IMR-90 (cell line): ENCODE results near the gene ZNF423.

ENCODE experiments used
- BHLHE40 ChIP-seq: fragments of 150-350 bp; IDR thresholded peaks from 2 replicates; pipeline ENCODE4 v1.6.1; 2016; ENCODE audit warnings: mild to moderate bottlenecking, low read depth, low read length
- CEBPB ChIP-seq: IDR thresholded peaks from 2 replicates; pipeline ENCODE4 v1.6.1; 2012; ENCODE audit warnings: low read depth, low read length, improper control_type of control experiment
- CHD1 ChIP-seq: IDR thresholded peaks from 2 replicates; pipeline ENCODE4 v1.6.1; 2012; ENCODE audit warnings: low read depth, low read length, improper control_type of control experiment
- MAFK ChIP-seq: IDR thresholded peaks from 2 replicates; pipeline ENCODE4 v1.6.1; 2012; ENCODE audit warnings: low read depth, low read length, improper control_type of control experiment
- MAZ ChIP-seq: IDR thresholded peaks from 2 replicates; pipeline ENCODE4 v1.6.1; 2012; ENCODE audit warnings: low read depth, mild to moderate bottlenecking, low read length, improper control_type of control experiment, moderate library complexity, borderline replicate concordance
- MXI1 ChIP-seq: IDR thresholded peaks from 2 replicates; pipeline ENCODE4 v1.6.1; 2012; ENCODE audit warnings: low read depth, mild to moderate bottlenecking, low read length, moderate library complexity, borderline replicate concordance
- POLR2A ChIP-seq: IDR thresholded peaks from 2 replicates; pipeline ENCODE4 v1.6.1; 2012; ENCODE audit warnings: mild to moderate bottlenecking, low read depth, low read length
- RAD21 ChIP-seq: IDR thresholded peaks from 2 replicates; pipeline ENCODE4 v1.6.1; 2012; ENCODE audit warnings: low read length, improper control_type of control experiment
- RCOR1 ChIP-seq: IDR thresholded peaks from 2 replicates; pipeline ENCODE4 v1.6.1; 2012; ENCODE audit warnings: mild to moderate bottlenecking, low read length, improper control_type of control experiment; ENCODE audit not compliant: insufficient replicate concordance
- RFX5 ChIP-seq: IDR thresholded peaks from 2 replicates; pipeline ENCODE4 v1.8.0; 2012; ENCODE audit warnings: low read depth, mild to moderate bottlenecking, low read length, moderate library complexity
- SMC3 ChIP-seq: fragments of 150-350 bp; IDR thresholded peaks from 2 replicates; pipeline ENCODE4 v1.6.1; 2016; ENCODE audit warnings: low read depth, mild to moderate bottlenecking, antibody characterized with exemption, low read length, moderate library complexity
- TF ChIP-seq, protein P1 (sequence below): conservative IDR thresholded peaks from 2 replicates; pipeline ENCODE4 v1.5.1; 2012; ENCODE audit warnings: mild to moderate bottlenecking, low read depth, low read length, improper control_type of control experiment
- TF ChIP-seq, protein P2 (sequence below): fragments of 150-350 bp; IDR thresholded peaks from 2 replicates; pipeline ENCODE4 v1.6.1; 2017; ENCODE audit warnings: mild to moderate bottlenecking, antibody characterized with exemption, low read length, low read depth

DNA sequence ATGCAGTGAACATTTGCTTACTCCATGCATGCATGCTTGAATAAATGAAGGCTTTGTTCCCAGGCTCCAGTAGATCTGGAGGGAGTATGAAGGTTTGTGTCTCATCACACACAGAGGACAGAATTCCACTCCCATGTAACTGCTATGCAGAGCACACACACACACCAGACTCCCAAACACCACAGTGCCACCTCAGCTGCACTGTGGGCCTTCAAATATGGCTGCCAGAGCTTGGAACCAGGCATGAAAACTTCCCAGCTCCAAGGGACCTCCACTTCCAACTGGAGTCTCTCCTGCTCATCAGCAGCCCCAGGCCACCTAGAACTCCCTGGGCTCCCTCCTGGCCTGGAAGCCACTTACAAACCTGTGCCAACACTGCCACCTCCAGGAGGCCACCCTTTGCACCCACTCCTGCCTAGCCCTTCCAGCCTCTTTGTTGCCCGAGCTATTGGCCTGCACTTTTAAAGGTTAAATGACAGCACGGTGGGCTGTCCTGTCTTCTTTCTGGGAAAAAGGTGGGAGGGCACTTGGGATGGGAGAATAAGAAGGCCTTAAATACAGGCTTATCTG, 151.2 kb downstream of the ZNF423 start:
- TF ChIP-seq, protein P1, sequence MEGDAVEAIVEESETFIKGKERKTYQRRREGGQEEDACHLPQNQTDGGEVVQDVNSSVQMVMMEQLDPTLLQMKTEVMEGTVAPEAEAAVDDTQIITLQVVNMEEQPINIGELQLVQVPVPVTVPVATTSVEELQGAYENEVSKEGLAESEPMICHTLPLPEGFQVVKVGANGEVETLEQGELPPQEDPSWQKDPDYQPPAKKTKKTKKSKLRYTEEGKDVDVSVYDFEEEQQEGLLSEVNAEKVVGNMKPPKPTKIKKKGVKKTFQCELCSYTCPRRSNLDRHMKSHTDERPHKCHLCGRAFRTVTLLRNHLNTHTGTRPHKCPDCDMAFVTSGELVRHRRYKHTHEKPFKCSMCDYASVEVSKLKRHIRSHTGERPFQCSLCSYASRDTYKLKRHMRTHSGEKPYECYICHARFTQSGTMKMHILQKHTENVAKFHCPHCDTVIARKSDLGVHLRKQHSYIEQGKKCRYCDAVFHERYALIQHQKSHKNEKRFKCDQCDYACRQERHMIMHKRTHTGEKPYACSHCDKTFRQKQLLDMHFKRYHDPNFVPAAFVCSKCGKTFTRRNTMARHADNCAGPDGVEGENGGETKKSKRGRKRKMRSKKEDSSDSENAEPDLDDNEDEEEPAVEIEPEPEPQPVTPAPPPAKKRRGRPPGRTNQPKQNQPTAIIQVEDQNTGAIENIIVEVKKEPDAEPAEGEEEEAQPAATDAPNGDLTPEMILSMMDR, result peak; percentile 18; the same call in 1 of the 2 replicates
- TF ChIP-seq RFX5 (no peak), POLR2A (no peak), BHLHE40 (no peak), MAFK (no peak), SMC3 (no peak), MAZ (no peak), CEBPB (no peak), RCOR1 (no peak), RAD21 (no peak; the same call in 1 of the 2 replicates), MXI1 (no peak), CHD1 (no peak)
- TF ChIP-seq, protein P2, sequence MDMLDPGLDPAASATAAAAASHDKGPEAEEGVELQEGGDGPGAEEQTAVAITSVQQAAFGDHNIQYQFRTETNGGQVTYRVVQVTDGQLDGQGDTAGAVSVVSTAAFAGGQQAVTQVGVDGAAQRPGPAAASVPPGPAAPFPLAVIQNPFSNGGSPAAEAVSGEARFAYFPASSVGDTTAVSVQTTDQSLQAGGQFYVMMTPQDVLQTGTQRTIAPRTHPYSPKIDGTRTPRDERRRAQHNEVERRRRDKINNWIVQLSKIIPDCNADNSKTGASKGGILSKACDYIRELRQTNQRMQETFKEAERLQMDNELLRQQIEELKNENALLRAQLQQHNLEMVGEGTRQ, result no peak
